Kidney (tissue), 14 donors: Measurements from ENCODE around the gene ISM1. TPM values are rescaled to one million over a fixed set of nuclear protein-coding genes. Genes with fewer than 3 reads are reported as not detected.

Experiments used
- DNase-seq, 5 donors: peaks; one replicate each; pipeline ENCODE4 v3.0.0-alpha.2; 2013 to 2020
- FAIRE-seq: peaks from 2 replicates; lab custom pipeline; 2012; peaks lifted over from hg19 to GRCh38; lab: Jason Lieb, UNC
- H3K27ac ChIP-seq, 2 donors: one replicate each; pipeline ENCODE4 v1.7.0; 2013; ENCODE audit warnings: low read depth in 2 of 2, low read length in 2 of 2, inconsistent platforms in 1 of 2
- H3K27me3 ChIP-seq: one replicate; pipeline ENCODE4 v1.7.1; 2013; ENCODE audit warnings: low read length, inconsistent platforms; ENCODE audit not compliant: control insufficient read depth, insufficient read depth
- H3K36me3 ChIP-seq, 3 donors: one replicate each; pipeline versions ENCODE4 v1.7.0 to v1.7.1; 2013; ENCODE audit warnings: low read length in 3 of 3, control low read depth in 1 of 3, inconsistent platforms in 1 of 3; ENCODE audit not compliant: insufficient read depth in 3 of 3, control insufficient read depth in 2 of 3
- H3K4me1 ChIP-seq, 3 donors: one replicate each; pipeline versions ENCODE4 v1.7.0 to v1.7.1; 2013; ENCODE audit warnings: low read length in 3 of 3, inconsistent platforms in 1 of 3, low read depth in 1 of 3; ENCODE audit not compliant: control insufficient read depth in 2 of 3, insufficient read depth in 2 of 3
- H3K4me3 ChIP-seq, 3 donors: one replicate each; pipeline versions ENCODE4 v1.7.0 to v1.8.1; 2013; ENCODE audit warnings: low read length in 3 of 3, control low read depth in 1 of 3, inconsistent platforms in 1 of 3
- H3K9ac ChIP-seq, 3 donors: one replicate each; pipeline versions ENCODE4 v1.7.0 to v1.7.1; 2013; ENCODE audit warnings: low read length in 3 of 3, control low read depth in 1 of 3, inconsistent platforms in 1 of 3
- H3K9me3 ChIP-seq, 3 donors: one replicate each; pipeline versions ENCODE4 v1.7.0 to v1.7.1; 2013; ENCODE audit warnings: low read length in 3 of 3, control low read depth in 1 of 3, inconsistent platforms in 1 of 3; ENCODE audit not compliant: control insufficient read depth in 2 of 3, insufficient read depth in 1 of 3
- intact Hi-C: fragments of 100-400 bp; cut with DNase I; formaldehyde crosslinking; loops from one replicate; pipeline ENCODE4 v1.11.1; 2022
- polyA plus RNA-seq: library from polyadenylated mRNA; stranded (reverse); fragments of 350-450 nt; fragmentation: Illumina TruSeq; extraction: RNeasy Lipid Tissue Mini Kit (QIAGEN cat#74804); gene quantifications from one replicate; pipeline ENCODE4 v1.2.3, GENCODE V29; 2014; ENCODE audit warnings: low read depth, low replicate concordance; ENCODE audit not compliant: insufficient read depth
- total RNA-seq: library from RNA; stranded (reverse); fragmentation: NEBNext Ultra II Directional; extraction: Animal tissue kit (Norgen Biotek cat#: 25700); gene quantifications from one replicate; pipeline ENCODE4 v1.2.1, GENCODE V29; 2021
- TF ChIP-seq, protein P1 (sequence below): IDR thresholded peaks from 3 replicates; pipeline ENCODE4 v1.5.1; 2012; ENCODE audit warnings: mild to moderate bottlenecking, moderate library complexity, borderline replicate concordance; ENCODE audit not compliant: insufficient read depth; ENCODE audit errors: extremely low read depth
- donor health status: control.
- donor health status: control.
- donor health status: control.
- donor health status: control.
- donor health status: control.
- donor health status: DM: yes; HTN: yes; CAD: no.
- donor health status: Normal renal cell carcinoma (clear cell type).

Gene ISM1
- total and polyA plus RNA-seq, 2 donors from 2014 or later: 2.0 to 2.6 TPM

DNA sequence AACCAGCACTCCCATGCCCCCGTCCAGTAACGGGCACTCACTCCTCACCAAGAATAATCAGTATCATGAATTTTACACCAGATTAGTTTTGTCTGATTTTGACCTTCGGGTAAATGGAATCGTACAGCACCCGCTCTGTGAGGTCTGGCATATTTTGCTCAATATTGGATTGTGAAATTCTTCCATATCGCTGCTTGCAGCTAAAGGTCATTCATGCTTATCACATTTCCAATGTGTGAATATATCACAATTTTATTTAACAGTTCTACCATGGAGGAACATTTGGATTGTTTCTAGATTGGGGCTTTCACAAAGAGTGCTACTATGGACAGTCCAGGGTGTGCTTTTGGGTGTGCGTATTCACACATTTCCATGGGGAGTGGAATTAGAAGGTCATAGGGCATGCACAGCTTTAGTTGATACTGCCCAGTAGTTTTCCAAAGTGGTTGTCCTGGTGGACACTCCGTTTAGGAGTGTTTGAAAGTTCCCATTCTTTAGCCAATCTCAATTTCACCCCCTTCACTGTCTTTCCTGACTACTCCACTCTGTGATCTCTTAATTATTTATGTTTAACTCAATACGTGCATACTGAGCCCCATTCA, 86.6 kb downstream of the ISM1 start:
- TF ChIP-seq, protein P1, sequence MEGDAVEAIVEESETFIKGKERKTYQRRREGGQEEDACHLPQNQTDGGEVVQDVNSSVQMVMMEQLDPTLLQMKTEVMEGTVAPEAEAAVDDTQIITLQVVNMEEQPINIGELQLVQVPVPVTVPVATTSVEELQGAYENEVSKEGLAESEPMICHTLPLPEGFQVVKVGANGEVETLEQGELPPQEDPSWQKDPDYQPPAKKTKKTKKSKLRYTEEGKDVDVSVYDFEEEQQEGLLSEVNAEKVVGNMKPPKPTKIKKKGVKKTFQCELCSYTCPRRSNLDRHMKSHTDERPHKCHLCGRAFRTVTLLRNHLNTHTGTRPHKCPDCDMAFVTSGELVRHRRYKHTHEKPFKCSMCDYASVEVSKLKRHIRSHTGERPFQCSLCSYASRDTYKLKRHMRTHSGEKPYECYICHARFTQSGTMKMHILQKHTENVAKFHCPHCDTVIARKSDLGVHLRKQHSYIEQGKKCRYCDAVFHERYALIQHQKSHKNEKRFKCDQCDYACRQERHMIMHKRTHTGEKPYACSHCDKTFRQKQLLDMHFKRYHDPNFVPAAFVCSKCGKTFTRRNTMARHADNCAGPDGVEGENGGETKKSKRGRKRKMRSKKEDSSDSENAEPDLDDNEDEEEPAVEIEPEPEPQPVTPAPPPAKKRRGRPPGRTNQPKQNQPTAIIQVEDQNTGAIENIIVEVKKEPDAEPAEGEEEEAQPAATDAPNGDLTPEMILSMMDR: no peak
- FAIRE-seq (no peak), DNase-seq (no peak)
- Histone ChIP-seq H3K9ac (no peak overlapping the region), H3K4me3 (no peak overlapping the region), H3K9me3 (no peaks in the 10 kb centered on the region), H3K4me1 (no peaks in the 10 kb centered on the region), H3K27me3 (no peaks in the 10 kb centered on the region), H3K36me3 (no peaks in the 10 kb centered on the region), H3K27ac (no peak overlapping the region)
- intact Hi-C loops: no loop called here

DNA sequence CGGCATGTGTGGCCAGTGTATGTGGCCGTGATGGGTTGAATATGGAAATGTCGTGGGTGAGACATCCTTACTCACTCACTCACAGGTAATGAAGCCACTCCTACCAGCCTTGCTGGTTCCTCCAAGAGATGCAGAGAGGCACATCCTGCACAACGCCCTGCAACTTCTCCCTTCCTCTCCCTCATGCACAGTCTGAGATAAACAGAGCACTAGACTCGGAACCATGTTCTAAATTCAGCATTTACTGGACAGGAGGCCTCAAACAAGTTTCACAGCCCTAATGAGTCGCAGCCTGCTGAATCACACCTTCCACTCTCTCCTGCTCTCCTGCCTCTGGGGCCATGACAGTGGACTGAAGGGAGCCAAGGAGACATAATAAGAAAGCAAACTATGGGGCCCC, 91.2 kb downstream of the ISM1 start:
- Histone ChIP-seq H3K9ac (no peak overlapping the region), H3K9me3 (peaks cover 0 to 7% (median 0%) of the 10 kb centered on the region in 3 donors), H3K4me1 (no peaks in the 10 kb centered on the region), H3K36me3 (no peaks in the 10 kb centered on the region), H3K4me3 (no peak overlapping the region), H3K27ac (no peak overlapping the region), H3K27me3 (no peaks in the 10 kb centered on the region)
- intact Hi-C loops: no loop called here
- TF ChIP-seq, protein P1: no peak
- no peak for DNase-seq
- FAIRE-seq: no peak

DNA sequence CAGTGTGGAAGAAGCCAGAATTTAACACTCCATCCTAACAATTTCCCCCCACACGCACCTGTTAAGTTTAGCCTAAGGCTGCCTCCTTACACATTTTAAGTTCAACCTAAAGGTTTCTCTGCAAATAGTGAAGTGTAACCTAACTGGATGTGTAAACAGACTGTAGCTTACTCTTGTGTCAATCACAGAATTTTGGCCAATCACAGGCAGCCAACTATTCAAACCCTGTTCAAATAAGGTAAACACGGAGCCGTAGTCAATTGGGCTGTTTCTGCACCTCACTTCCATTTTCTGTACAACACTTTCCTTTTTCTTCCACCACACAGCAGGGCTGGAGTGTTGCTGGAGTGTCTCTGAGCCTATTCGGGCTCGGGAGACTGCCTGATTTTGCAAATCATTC, 92.1 kb downstream of the ISM1 start:
- no peak for FAIRE-seq

More for the DNA sequence above, 92.1 kb downstream of the ISM1 start:
- intact Hi-C loops: no loop called here
- H3K9ac ChIP-seq: no peak overlapping the region
- H3K36me3 ChIP-seq: no peaks in the 10 kb centered on the region
- peaks cover 0 to 7% (median 0%) of the 10 kb centered on the region in 3 donors for H3K9me3 ChIP-seq
- H3K4me1 ChIP-seq: no peaks in the 10 kb centered on the region
- TF ChIP-seq, protein P1: no peak
- no peaks in the 10 kb centered on the region for H3K27me3 ChIP-seq
- no peak overlapping the region for H3K27ac ChIP-seq
- no peak overlapping the region for H3K4me3 ChIP-seq
- DNase-seq: no peak
